TTC549 (cell line): ENCODE measurements around the gene AMBRA1.

Source experiments
- FAIRE-seq: peaks from 2 replicates; lab custom pipeline; 2012; peaks lifted over from hg19 to GRCh38; lab: Jason Lieb, UNC

Gene AMBRA1, protein sequence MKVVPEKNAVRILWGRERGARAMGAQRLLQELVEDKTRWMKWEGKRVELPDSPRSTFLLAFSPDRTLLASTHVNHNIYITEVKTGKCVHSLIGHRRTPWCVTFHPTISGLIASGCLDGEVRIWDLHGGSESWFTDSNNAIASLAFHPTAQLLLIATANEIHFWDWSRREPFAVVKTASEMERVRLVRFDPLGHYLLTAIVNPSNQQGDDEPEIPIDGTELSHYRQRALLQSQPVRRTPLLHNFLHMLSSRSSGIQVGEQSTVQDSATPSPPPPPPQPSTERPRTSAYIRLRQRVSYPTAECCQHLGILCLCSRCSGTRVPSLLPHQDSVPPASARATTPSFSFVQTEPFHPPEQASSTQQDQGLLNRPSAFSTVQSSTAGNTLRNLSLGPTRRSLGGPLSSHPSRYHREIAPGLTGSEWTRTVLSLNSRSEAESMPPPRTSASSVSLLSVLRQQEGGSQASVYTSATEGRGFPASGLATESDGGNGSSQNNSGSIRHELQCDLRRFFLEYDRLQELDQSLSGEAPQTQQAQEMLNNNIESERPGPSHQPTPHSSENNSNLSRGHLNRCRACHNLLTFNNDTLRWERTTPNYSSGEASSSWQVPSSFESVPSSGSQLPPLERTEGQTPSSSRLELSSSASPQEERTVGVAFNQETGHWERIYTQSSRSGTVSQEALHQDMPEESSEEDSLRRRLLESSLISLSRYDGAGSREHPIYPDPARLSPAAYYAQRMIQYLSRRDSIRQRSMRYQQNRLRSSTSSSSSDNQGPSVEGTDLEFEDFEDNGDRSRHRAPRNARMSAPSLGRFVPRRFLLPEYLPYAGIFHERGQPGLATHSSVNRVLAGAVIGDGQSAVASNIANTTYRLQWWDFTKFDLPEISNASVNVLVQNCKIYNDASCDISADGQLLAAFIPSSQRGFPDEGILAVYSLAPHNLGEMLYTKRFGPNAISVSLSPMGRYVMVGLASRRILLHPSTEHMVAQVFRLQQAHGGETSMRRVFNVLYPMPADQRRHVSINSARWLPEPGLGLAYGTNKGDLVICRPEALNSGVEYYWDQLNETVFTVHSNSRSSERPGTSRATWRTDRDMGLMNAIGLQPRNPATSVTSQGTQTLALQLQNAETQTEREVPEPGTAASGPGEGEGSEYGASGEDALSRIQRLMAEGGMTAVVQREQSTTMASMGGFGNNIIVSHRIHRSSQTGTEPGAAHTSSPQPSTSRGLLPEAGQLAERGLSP (N-terminal part only)

GRCh38 chr11:46593550-46594373 is at the start of gene AMBRA1:
Gene AMBRA1 (minus strand): TSS chr11:46594023. CDS start chr11:46548380, 45,643 bp downstream.
- FAIRE-seq: no peak

DNA sequence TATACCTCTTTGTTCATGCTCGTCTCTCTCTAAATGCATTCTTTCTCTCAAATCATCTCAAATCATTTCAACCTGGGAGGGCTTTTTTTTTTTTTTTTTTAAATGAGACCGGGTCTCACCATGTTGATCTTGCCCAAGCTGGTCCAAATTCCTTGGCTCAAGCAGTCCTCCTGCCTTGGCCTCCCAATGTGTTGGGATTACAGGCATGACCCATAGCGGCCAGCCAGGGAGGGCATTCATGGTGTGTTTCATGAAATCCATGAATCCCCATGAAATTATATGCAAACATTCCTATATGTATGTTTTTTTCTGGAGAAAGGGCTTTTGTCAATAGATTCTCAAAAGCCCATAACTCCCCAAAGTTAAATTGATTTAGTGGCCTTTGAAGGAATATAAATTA is 49.7 kb upstream of the AMBRA1 start:
- no peak for FAIRE-seq

GRCh38 chr11:46642627-46643335 is 49.0 kb upstream of the AMBRA1 start:
- no peak for FAIRE-seq

DNA sequence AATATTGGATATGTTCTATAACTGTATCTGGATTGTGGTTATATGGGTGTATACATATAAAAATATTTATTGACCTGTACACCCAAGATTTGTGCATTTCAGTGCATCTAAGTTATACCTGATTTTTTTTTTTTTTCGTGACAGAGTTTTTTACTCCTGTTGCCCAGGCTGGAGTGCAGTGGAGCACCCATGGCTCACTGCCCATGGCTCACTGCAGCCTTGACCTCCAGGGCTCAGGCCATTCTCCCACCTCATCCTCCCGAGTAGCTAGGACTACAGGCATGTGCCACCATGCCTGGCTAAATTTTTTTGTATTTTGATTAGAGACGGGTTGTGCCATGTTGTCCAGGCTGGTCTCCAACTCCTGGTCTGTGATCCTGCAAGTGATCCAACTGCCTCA is 47.8 kb upstream of the AMBRA1 start:
- no peak for FAIRE-seq

DNA sequence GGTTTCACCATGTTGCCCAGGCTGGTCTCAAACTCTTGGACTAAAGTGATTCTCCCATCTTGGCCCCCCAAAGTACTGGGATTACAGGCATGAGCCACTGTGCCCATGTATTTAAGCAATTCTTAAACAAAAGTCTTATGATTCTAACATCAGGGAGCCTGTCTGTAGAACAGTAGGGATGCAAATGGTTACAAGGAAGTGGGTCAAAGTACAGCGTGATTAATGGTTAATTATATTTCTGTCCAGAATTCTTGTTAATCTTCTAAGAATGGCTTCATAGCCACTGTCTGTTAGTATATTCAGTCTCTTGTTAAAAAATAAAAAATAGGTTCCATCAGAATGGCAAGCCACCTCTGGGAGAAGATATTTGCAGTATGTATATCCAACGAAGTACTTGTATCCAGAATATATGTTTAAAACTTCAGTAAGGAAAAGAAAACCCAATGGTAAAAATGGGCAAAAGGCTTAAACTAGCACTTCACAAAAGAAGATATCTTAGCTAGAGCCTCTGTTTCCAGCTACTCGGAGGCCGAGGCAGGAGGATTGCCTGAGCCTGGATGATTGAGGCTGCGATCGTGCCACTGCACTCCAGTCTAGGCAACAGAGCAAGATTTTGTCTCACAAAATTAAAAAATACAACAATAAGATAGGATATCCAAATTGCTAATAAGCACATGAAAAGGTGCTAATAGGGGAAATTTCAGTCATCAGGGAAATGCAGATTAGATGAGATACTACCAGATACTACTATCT is 46.4 kb upstream of the AMBRA1 start:
- FAIRE-seq: no peak

GRCh38 chr11:46639197-46639839 is 45.5 kb upstream of the AMBRA1 start:
- FAIRE-seq: no peak

DNA sequence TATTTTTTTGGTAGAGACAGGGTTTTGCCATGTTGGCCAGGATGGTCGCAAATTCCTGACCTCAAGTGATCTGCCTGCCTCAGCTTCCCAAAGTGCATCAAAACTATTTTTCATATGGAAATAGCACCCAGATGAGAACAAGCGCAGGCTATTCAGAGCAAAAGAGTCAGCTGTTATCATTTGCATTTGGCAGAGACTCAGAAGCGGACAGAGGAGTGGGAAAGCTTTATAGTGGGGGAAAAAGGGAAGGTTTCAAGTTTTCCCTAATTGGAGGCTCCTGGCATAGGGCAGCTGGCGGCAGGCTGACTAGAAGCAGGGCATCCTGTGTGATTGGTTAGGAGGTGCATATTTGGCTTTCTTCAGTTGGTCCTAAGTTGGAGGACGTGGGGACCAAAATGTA is 43.7 kb upstream of the AMBRA1 start:
- no peak for FAIRE-seq

- FAIRE-seq: no peak
Observed at GRCh38 chr11:46635557-46636139, 41.8 kb upstream of the AMBRA1 start.

- no peak for FAIRE-seq
Observed at GRCh38 chr11:46633291-46634217, 39.7 kb upstream of the AMBRA1 start.

- no peak for FAIRE-seq
Observed at GRCh38 chr11:46632502-46632901, 38.7 kb upstream of the AMBRA1 start.

GRCh38 chr11:46631676-46632075 is 37.9 kb upstream of the AMBRA1 start:
- no peak for FAIRE-seq

GRCh38 chr11:46630237-46630636 is 36.4 kb upstream of the AMBRA1 start:
- no peak for FAIRE-seq

GRCh38 chr11:46628961-46629360 is 35.1 kb upstream of the AMBRA1 start:
- no peak for FAIRE-seq

GRCh38 chr11:46625406-46625805 is 31.6 kb upstream of the AMBRA1 start:
- no peak for FAIRE-seq

DNA sequence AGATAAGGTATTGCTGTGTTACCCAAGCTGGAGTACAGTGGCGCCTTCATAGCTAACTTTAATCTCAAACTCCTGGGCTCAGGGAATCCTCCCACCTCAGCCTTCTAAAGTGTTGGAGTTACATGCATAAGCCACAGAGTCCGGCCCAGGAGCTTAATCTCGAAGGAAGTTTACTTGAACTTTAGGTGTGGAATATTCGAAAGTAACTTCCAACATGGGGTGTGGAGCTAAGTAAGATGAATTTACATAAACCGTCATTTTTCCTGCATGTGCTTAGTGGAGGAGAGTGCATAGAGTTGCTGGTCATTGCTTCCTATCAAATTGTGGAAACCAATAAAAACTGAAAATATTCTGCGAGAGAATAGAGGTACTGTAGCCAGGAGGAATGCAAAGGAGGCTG is 25.0 kb upstream of the AMBRA1 start:
- FAIRE-seq: no peak

DNA sequence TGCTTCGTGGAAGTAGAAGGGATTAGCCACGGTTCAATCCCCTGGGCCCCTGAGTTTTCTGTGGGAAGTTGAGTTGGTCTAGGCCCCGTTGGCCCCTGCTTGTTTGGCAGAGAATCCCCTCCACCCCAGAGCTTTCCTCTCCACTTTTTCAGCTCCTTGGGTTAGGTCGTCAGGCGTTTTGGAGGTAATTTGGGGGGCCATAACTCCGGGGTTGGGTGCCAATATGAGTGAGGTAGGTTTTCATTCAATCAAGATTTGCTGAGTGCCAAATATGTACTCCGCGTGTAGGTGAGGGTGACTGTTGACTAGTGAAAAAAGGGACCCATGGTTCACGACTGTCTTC is 24.1 kb upstream of the AMBRA1 start:
- FAIRE-seq: no peak

DNA sequence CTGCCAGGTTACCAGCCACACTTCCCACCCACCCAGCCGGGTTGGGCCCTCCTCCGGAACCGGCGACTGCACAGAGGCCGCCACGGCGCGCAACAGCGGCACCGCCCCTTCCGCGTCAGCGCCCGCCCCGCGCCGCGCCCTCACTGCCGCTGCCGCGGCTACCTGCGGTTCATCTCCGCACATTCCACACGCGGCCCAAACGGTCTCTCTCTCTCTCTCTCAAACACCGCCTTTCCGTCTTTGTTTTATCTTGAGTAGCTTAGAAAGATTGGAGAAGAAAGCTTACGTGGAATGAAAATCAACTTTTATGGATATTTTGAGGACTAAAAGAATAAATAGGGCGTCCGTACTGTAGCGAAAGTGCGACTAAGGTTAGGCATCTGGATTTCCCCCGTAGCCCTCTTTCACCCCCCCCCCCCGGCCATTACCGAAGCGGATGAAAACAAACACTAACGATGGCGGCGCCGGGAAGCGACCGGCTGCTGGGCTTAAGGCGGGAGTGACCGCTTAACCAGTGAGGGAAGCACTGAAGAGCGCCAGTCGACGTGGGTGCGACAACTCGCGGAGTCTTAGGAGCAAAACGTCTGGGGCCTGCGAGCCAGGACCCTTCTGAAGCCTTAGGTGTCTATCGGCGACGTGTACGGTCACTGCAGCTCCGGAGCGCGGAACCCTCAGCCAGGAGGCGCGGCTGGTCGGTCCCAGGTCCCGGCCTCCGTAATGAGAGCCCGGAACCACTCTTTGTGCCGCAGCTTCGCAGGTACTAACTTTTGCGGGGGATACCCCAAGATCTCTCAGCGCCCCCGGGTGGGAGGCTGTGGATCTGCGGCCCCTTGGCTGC is 23.5 kb upstream of the AMBRA1 start, which contains the start of the genes ATG13 and HARBI1:
ATG13 (plus strand) TSS at position 420 of the 838 bp plus-strand sequence. CDS start 26,739 bp downstream, outside the sequence.
HARBI1 (minus strand) TSS at position 94 of the 838 bp plus-strand sequence. CDS start 990 bp downstream, outside the sequence.
- no peak for FAIRE-seq
